CD4-positive, alpha-beta T cell treated with Interleukin-21 for 1 hour (primary cell): Measurements from ENCODE around the gene STAP2.

Experiments
- DNase-seq: peaks from one replicate; pipeline ENCODE4 v3.0.0-alpha.2; 2020

STAP2 gene

GRCh38 chr19:4326215-4326836, 12.3 kb downstream of the STAP2 start:
- DNase-seq = no peak

- DNase-seq = no peak
Observed at GRCh38 chr19:4324228-4324627, 14.4 kb downstream of the STAP2 start.

- no peak for DNase-seq
Observed at GRCh38 chr19:4323692-4324091, 14.9 kb downstream of the STAP2 start.

- DNase-seq = no peak
Observed at GRCh38 chr19:4322942-4323665, 15.5 kb downstream of the STAP2 start.

GRCh38 chr19:4320419-4320818, 18.2 kb downstream of the STAP2 start:
- DNase-seq = no peak

GRCh38 chr19:4319067-4319718, 19.4 kb downstream of the STAP2 start:
- no peak for DNase-seq

- no peak for DNase-seq
Observed at GRCh38 chr19:4318460-4318859, 20.2 kb downstream of the STAP2 start.

- DNase-seq = no peak
Observed at GRCh38 chr19:4316956-4317355, 21.7 kb downstream of the STAP2 start.

GRCh38 chr19:4313847-4314490, 24.7 kb downstream of the STAP2 start:
- no peak for DNase-seq

- DNase-seq = no peak
Observed at GRCh38 chr19:4310247-4311121, 28.1 kb downstream of the STAP2 start.

- DNase-seq = no peak
Observed at GRCh38 chr19:4305659-4306058, 33.0 kb downstream of the STAP2 start.

- no peak for DNase-seq
Observed at GRCh38 chr19:4305257-4305612, 33.4 kb downstream of the STAP2 start.

- peak; percentile 60 for DNase-seq
Observed at GRCh38 chr19:4304538-4305256, 33.9 kb downstream of the STAP2 start, which contains the start of gene FSD1. Gene FSD1 (plus strand): TSS chr19:4304598. CDS start chr19:4304747, 149 bp downstream.

GRCh38 chr19:4303819-4304537, 34.6 kb downstream of the STAP2 start:
- no peak for DNase-seq

- no peak for DNase-seq
Observed at GRCh38 chr19:4302243-4302640, 36.4 kb downstream of the STAP2 start, which contains the start of gene TMIGD2. Gene TMIGD2 (minus strand): TSS chr19:4302389. CDS start chr19:4302385, 4 bp downstream.

- DNase-seq = no peak
Observed at GRCh38 chr19:4301590-4302242, 36.9 kb downstream of the STAP2 start.

- no peak for DNase-seq
Observed at GRCh38 chr19:4300589-4300988, 38.0 kb downstream of the STAP2 start.

GRCh38 chr19:4298810-4299550, 39.6 kb downstream of the STAP2 start:
- DNase-seq = no peak

- no peak for DNase-seq
Observed at GRCh38 chr19:4297901-4298809, 40.5 kb downstream of the STAP2 start.
